ENCODE results near the gene KCNQ2. TPM values are rescaled to one million over a fixed set of nuclear protein-coding genes. Genes with fewer than 3 reads are reported as not detected.

Gene KCNQ2
- total RNA-seq, 1 donor: 0.27 TPM

- DNase-seq (ENCODE audit: low read depth in 2 of 3, low spot score in 2 of 3): no peak
Measured at GRCh38 chr20:63422653-63423052, 49.8 kb downstream of the KCNQ2 start.

GRCh38 chr20:63421913-63422312, 50.5 kb downstream of the KCNQ2 start:
- DNase-seq (ENCODE audit: low read depth in 2 of 3, low spot score in 2 of 3): no peak

GRCh38 chr20:63421094-63421692, 51.3 kb downstream of the KCNQ2 start:
- DNase-seq (ENCODE audit: low read depth in 2 of 3, low spot score in 2 of 3): no peak

- DNase-seq (ENCODE audit: low read depth in 2 of 3, low spot score in 2 of 3): no peak
Measured at GRCh38 chr20:63420359-63421093, 51.9 kb downstream of the KCNQ2 start.

- DNase-seq (ENCODE audit: low read depth in 2 of 3, low spot score in 2 of 3): no peak
Measured at GRCh38 chr20:63419299-63419698, 53.2 kb downstream of the KCNQ2 start.

- no peak for DNase-seq (ENCODE audit: low read depth in 2 of 3, low spot score in 2 of 3)
Measured at GRCh38 chr20:63418617-63419016, 53.8 kb downstream of the KCNQ2 start.

- DNase-seq (ENCODE audit: low read depth in 2 of 3, low spot score in 2 of 3): no peak
Measured at GRCh38 chr20:63417738-63418120, 54.7 kb downstream of the KCNQ2 start.

GRCh38 chr20:63417097-63417737, 55.2 kb downstream of the KCNQ2 start:
- DNase-seq (ENCODE audit: low read depth in 2 of 3, low spot score in 2 of 3): no peak

- DNase-seq (ENCODE audit: low read depth in 2 of 3, low spot score in 2 of 3): no peak
Measured at GRCh38 chr20:63416631-63417030, 55.8 kb downstream of the KCNQ2 start.

GRCh38 chr20:63415647-63416391, 56.6 kb downstream of the KCNQ2 start:
- DNase-seq (ENCODE audit: low read depth in 2 of 3, low spot score in 2 of 3): no peak

- no peak for DNase-seq (ENCODE audit: low read depth in 2 of 3, low spot score in 2 of 3)
Measured at GRCh38 chr20:63414720-63415430, 57.6 kb downstream of the KCNQ2 start.

GRCh38 chr20:63413963-63414684, 58.3 kb downstream of the KCNQ2 start:
- DNase-seq (ENCODE audit: low read depth in 2 of 3, low spot score in 2 of 3): no peak

- no peak for DNase-seq (ENCODE audit: low read depth in 2 of 3, low spot score in 2 of 3)
Measured at GRCh38 chr20:63413323-63413722, 59.1 kb downstream of the KCNQ2 start.

- DNase-seq (ENCODE audit: low read depth in 2 of 3, low spot score in 2 of 3): no peak
Measured at GRCh38 chr20:63412889-63413288, 59.6 kb downstream of the KCNQ2 start.

GRCh38 chr20:63411898-63412631, 60.4 kb downstream of the KCNQ2 start:
- no peak for DNase-seq (ENCODE audit: low read depth in 2 of 3, low spot score in 2 of 3)

GRCh38 chr20:63411151-63411897, 61.1 kb downstream of the KCNQ2 start:
- DNase-seq (ENCODE audit: low read depth in 2 of 3, low spot score in 2 of 3): peak in 1 of 3 donors; percentile 14

- no peak for DNase-seq (ENCODE audit: low read depth in 2 of 3, low spot score in 2 of 3)
Measured at GRCh38 chr20:63409834-63410435, 62.5 kb downstream of the KCNQ2 start.

Measured in hematopoietic multipotent progenitor cell (in vitro differentiated cells).